Lower leg skin (tissue), 3 donors: ENCODE data around the gene KPNA6.

ENCODE experiments used
- CTCF ChIP-seq, 3 donors: fragments of 450-650 bp; IDR thresholded peaks; one replicate each; pipeline ENCODE4 v1.5.1; 2016; ENCODE audit warnings: antibody characterized with exemption in 3 of 3, mild to moderate bottlenecking in 3 of 3, moderate library complexity in 2 of 3
- POLR2A ChIP-seq, 2 donors: fragments of 450-650 bp; IDR thresholded peaks; one replicate each; pipeline ENCODE4 v1.6.1; 2016 to 2017; ENCODE audit warnings: antibody characterized with exemption in 2 of 2, mild to moderate bottlenecking in 1 of 2, moderate library complexity in 1 of 2

- no peak for TF ChIP-seq CTCF (IDR thresholded peaks at IDR 0.05)
- no peak for TF ChIP-seq POLR2A (IDR thresholded peaks at IDR 0.05)
Observed at GRCh38 chr1:32199717-32200072, 91.8 kb downstream of the KPNA6 start.
